ENCODE measurements around the gene SVIL. TPM values are rescaled to one million over a fixed set of nuclear protein-coding genes. Genes with fewer than 3 reads are reported as not detected.
A peak's percentile ranks its signal among the peaks of the same experiment; 100 is the strongest.

SVIL gene
- polyA plus RNA-seq, 1 donor (not counting 4 experiments of a cell fraction or from before 2014, with no cell fraction given) = 16.2 TPM

- Histone ChIP-seq H3K27me3 (ENCODE audit: control insufficient read depth, extremely low read depth, insufficient read depth, low read length) (no peaks in the 10 kb centered on the region), H3K4me3 (ENCODE audit: control insufficient read depth in 2 of 3, extremely low read depth in 1 of 3, insufficient read depth in 2 of 3, low read depth in 1 of 3, low read length in 3 of 3) (no peak overlapping the region), H3K36me3 (ENCODE audit: control insufficient read depth in 2 of 2, extremely low read depth in 1 of 2, insufficient read depth in 2 of 2, low read length in 2 of 2) (no peaks in the 10 kb centered on the region), H3K4me1 (ENCODE audit: control insufficient read depth, extremely low read depth, insufficient read depth, low read length) (peaks cover 29% of the 10 kb centered on the region), H3K79me2 (ENCODE audit: control insufficient read depth, insufficient read depth, low read length) (no peaks in the 10 kb centered on the region), H3K9ac (ENCODE audit: control insufficient read depth, extremely low read depth, insufficient read depth, low read length) (no peak overlapping the region), H3K27ac (ENCODE audit: control insufficient read depth, insufficient read depth, low read length) (no peak overlapping the region), H3K9me3 (ENCODE audit: control insufficient read depth, low read depth, low read length) (peaks cover 2% of the 10 kb centered on the region), H3K9me1 (ENCODE audit: control insufficient read depth, extremely low read depth, insufficient read depth, low read length) (peaks cover 2% of the 10 kb centered on the region), H2AFZ (ENCODE audit: control insufficient read depth, low read length) (no peak overlapping the region), H4K20me1 (ENCODE audit: control insufficient read depth, extremely low read depth, insufficient read depth, low read length) (no peaks in the 10 kb centered on the region), H3K4me2 (ENCODE audit: control insufficient read depth, extremely low read depth, insufficient read depth, low read depth, low read length) (no peak overlapping the region)
- DNase-seq (ENCODE audit: low read depth, low spot score) (no peak), FAIRE-seq (no peak)
- dilution Hi-C loops (cut with MboI; ENCODE audit: extremely low pct_ligation_motif_present, low sequenced_read_pairs) = no loop called here
- TF ChIP-seq CTCF (optimal IDR thresholded peaks at IDR 0.05 in 1 of 3, IDR thresholded peaks at IDR 0.05 in 1 of 3, conservative IDR thresholded peaks at IDR 0.05 in 1 of 3; ENCODE audit: extremely low read depth in 1 of 3, insufficient read depth in 2 of 3, low read length in 3 of 3) = no peak
- TF ChIP-seq EZH2 (IDR thresholded peaks at IDR 0.05; ENCODE audit: low read length) = no peak
Measured at GRCh38 chr10:29608476-29609301, 26.1 kb downstream of the SVIL start.

GRCh38 chr10:29608062-29608461, 26.7 kb downstream of the SVIL start:
- DNase-seq (ENCODE audit: low read depth, low spot score) = no peak
- no peaks in the 10 kb centered on the region for H4K20me1 ChIP-seq (ENCODE audit: control insufficient read depth, extremely low read depth, insufficient read depth, low read length)

More at GRCh38 chr10:29608062-29608461, 26.7 kb downstream of the SVIL start:
- Histone ChIP-seq H3K79me2 (ENCODE audit: control insufficient read depth, insufficient read depth, low read length) (no peaks in the 10 kb centered on the region), H3K27ac (ENCODE audit: control insufficient read depth, insufficient read depth, low read length) (peak overlapping the region; percentile 5), H3K9ac (ENCODE audit: control insufficient read depth, extremely low read depth, insufficient read depth, low read length) (peak overlapping the region; percentile 22), H3K4me1 (ENCODE audit: control insufficient read depth, extremely low read depth, insufficient read depth, low read length) (peaks cover 29% of the 10 kb centered on the region), H3K4me3 (ENCODE audit: control insufficient read depth in 2 of 3, extremely low read depth in 1 of 3, insufficient read depth in 2 of 3, low read depth in 1 of 3, low read length in 3 of 3) (no peak overlapping the region), H3K27me3 (ENCODE audit: control insufficient read depth, extremely low read depth, insufficient read depth, low read length) (no peaks in the 10 kb centered on the region), H3K36me3 (ENCODE audit: control insufficient read depth in 2 of 2, extremely low read depth in 1 of 2, insufficient read depth in 2 of 2, low read length in 2 of 2) (no peaks in the 10 kb centered on the region), H3K9me1 (ENCODE audit: control insufficient read depth, extremely low read depth, insufficient read depth, low read length) (peaks cover 2% of the 10 kb centered on the region), H3K4me2 (ENCODE audit: control insufficient read depth, extremely low read depth, insufficient read depth, low read depth, low read length) (peak overlapping the region; percentile 30), H2AFZ (ENCODE audit: control insufficient read depth, low read length) (no peak overlapping the region), H3K9me3 (ENCODE audit: control insufficient read depth, low read depth, low read length) (peaks cover 2% of the 10 kb centered on the region)
- dilution Hi-C loops (cut with MboI; ENCODE audit: extremely low pct_ligation_motif_present, low sequenced_read_pairs) = no loop called here
- no peak for FAIRE-seq
- TF ChIP-seq CTCF (optimal IDR thresholded peaks at IDR 0.05 in 1 of 3, IDR thresholded peaks at IDR 0.05 in 1 of 3, conservative IDR thresholded peaks at IDR 0.05 in 1 of 3; ENCODE audit: extremely low read depth in 1 of 3, insufficient read depth in 2 of 3, low read length in 3 of 3) = peak in 1 of 3 experiments; percentile 8
- no peak for TF ChIP-seq EZH2 (IDR thresholded peaks at IDR 0.05; ENCODE audit: low read length)

Data from keratinocyte (primary cell).